HG02623 (cell line): ENCODE data around the gene PDE4D.
"Not testable (repeated sequence)": the region's sequence is repeated elsewhere in the genome, so short reads cannot be mapped to it uniquely, and the experiment has no call there.

Source experiments
- ATAC-seq: cut with Tn5 transposase; IDR thresholded peaks from one replicate; pipeline ENCODE4 v1.9.1; 2021; ENCODE audit warnings: moderate library complexity; ENCODE audit not compliant: unreplicated experiment

The PDE4D gene

DNA sequence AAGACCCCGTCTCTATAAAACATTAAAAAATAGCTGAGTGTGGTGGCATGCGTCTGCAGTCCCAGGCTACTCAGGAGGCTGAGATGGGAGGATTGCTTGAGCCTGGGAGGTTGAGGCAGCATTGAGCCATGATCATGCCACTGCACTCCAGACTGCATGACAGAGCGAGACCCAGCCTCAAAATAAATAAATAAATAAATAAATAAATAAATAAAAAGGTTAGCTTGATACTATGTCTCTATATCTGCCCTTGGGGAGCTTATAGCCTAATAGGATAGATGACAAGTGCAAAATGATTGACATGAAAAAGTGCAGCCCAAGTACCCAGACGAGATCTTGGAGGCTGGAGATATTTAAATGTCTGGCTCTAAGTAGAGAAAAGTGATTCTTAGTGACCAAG, 122.6 kb downstream of the PDE4D start:
- no peak for ATAC-seq

DNA sequence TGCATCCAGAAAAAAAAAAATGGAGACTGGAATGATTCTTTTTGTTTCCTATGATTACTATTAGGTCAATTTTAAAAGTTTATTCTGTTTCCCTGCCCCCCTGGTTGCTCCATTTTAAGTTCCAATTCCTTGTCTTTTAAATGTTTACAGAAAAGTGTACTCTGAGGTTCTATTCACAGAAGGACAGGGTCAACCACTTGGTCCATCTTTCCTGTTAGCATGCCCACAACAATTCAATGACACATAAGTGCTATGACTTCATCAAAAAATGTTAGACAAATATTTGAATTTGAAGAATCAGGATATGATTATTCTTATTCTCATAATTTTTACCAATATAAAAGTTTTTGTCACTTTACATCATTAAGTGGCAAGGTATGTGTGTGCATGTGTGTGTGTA, 123.7 kb downstream of the PDE4D start:
- ATAC-seq = no peak

DNA sequence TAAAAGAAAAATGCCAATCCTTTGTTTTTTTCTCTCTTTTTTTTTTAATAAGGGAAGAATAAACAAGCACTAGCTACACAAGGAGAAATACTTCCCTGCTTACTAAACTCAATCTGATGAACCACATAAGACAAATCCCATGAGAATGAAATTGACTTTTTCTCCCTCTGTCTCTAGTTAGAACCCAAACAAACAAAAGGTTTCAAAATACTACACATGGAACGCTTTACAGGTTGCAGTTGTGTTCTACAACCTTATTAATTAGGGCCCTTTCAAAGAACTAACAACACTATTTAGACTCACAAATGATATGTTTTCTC, 124.5 kb downstream of the PDE4D start:
- no peak for ATAC-seq

DNA sequence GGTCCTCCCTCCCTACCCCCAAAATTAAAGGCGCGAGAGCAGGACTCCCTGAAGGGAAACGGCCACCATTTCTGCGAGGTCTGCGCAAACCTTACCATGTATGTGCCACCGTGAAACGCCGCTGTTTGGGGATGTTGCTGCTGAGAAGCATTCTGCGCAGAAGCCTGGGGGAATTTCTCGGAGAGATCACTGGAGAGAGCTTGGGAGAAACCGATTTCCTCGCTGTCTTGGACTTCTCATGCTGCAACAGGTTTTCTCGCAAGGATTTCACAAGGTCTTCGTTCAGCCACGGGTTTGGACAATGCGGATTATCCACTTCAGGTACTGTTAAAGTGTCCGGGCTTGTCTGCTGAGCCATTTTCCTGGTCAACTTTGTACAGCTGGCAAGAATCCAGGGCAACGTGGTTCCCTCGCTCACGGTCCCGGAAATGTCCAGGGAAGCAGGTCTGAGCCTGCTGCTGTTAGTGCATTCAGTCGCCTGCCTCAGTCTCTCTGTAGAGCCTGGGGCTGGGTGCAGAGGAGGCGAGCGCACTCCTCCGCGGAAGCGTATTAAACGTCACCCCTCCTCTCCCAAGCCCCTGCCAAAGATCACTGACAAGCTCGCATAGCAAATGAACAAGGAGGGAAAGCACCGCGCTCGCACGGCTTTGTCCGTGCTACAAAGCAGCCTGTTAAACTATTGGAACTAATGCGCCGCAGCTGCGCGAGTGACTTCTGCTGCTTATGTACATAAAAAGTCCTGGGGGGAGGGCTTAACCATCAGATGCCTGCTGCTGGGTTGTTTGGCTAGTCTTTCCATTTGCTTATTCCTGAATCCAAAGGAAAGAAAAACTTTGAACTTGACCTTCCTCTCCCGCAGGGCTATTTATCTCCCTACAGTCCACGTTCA, 125.1 kb downstream of the PDE4D start:
- ATAC-seq = no peak

DNA sequence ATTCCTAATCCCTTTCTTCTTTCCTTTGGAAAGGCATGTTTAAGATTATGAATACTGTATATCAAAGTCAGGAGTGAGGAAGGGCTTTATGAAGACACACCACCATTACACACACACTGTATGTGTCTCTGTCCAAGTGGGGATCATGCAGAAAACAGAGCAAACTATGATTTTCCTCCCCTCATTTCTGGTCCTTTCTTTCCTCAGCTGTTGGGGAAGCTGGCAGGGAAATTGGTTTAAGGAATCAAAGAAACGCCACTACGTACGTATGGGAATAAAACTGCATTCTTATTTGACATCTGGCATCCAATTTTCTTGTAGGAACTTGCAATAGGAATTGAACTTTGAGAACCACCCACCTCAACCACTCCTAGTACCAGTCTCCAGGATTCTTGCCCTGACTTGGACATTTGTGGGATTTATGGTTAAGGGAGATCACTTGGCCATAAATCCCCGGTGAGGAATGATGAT, 125.8 kb downstream of the PDE4D start:
- ATAC-seq = no peak

DNA sequence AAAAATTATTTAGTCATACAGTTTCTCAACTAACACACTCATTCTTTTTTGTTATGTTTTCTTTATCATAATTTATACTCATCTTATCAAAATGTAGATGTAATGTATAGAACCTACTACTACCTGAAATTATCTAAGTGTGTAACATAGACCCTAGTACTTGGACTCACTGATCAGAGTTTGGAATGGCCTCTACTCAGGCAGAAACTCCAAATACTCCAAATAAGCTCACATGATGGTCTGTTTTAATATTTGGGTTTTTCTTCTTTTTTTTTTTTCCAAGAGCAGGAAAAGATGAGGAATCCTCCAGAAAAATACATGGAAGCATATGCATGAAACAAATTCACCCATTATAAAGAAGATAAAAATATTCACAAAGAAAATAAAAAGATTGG, 126.3 kb downstream of the PDE4D start:
- no peak for ATAC-seq

DNA sequence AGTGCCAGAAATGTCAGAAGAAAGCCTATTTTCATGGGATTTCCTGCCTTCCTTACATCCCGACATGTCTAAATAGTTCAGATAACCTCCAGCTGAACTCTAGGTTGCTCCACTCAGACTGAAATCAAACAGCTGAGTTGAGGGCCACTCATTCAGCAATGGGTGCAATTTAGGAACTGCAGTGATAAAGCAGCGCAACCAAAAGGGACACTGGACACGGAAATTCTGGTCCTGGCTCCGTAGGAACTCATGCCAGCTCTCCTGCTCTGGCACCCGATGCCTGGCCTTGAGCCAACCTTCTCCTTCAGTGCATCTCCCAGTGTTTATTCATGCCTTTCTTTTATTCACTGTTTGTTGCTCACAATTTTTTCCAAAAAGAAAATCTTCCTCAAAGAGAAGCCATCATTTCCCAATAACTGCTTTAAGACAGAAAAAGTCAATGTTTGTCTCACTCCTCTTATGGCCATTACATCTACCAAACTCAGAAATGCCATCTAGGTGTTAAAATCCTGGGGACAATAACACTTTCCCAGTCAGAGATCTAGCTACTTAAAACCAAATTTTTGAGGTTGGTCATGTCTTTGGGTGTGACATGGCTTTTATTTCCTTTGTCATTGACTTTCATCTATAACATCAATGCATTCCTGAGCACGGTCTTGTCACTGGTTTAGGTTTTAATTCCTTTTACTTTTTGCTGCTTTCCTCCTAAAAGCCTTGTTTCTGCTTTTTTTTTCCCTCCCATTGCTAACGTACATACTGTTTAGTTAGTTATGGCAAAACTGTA, 126.9 kb downstream of the PDE4D start:
- ATAC-seq = no peak

DNA sequence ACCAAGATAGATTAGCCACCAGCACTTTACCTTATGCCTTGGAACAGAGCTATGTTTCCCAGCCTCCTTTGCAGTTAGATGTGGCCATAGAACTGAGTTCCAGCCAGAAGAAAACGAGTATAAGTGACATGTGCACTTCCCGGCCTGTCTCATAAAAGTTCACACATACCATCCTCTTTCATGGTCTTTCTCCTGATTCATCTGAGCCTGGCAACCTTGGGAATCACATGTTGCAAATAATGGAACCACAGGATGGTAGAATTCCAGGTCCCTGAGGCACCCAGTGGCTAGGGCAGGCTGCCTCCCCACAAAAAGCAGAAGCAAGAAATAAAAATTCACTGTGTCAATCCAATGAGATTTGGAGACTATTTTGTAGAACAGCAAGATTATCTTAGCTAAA, 128.1 kb downstream of the PDE4D start:
- ATAC-seq = no peak

DNA sequence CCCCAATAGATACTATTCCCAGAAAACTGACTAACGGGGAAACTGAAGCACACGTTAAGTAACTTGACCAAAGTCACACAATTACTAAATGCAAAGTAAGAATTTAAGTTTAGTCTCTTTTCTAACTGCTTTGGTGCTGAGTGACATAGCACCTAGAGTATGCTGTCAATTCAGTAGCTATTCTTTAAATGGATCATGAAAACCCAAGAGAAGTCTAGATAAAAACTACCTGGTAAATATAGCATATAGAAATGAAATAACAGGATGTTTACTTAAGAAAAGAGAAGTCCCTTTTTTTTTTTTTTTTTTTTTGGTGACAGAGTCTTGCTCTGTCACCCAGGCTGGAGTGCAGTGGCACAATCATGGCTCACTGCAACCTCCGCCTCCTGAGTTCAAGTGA, 129.2 kb downstream of the PDE4D start:
- ATAC-seq = no peak

DNA sequence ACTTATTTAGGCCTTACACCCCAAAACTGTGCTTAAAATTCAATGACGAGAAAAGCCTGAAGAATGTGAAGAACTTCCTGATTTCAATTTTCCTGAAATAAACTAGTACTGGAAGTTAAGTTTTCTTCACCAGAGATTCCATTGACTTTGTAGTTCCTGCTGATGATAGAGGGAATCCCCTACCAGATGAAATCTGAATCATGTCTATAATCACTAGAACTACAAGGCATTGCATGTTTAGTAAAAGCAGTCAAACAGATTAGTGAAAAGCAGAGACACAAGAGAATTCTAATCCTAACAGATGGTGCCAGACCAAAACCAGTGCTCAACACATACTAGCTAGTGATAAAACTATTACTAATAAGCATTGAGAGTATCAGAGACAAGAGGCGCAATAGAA, 130.0 kb downstream of the PDE4D start:
- ATAC-seq = no peak

DNA sequence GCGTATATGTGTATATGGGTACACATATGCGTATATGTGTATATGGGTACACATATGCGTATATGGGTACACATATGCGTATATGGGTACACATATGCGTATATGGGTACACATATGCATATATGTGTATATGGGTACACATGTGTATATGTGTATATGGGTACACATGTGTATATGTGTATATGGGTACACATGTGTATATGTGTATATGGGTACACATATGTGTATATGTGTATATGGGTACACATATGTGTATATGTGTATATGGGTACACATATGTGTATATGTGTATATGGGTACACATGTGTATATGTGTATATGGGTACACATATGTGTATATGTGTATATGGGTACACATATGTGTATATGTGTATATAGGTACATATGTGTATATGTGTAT, 131.3 kb downstream of the PDE4D start:
- ATAC-seq = not testable (repeated sequence)

DNA sequence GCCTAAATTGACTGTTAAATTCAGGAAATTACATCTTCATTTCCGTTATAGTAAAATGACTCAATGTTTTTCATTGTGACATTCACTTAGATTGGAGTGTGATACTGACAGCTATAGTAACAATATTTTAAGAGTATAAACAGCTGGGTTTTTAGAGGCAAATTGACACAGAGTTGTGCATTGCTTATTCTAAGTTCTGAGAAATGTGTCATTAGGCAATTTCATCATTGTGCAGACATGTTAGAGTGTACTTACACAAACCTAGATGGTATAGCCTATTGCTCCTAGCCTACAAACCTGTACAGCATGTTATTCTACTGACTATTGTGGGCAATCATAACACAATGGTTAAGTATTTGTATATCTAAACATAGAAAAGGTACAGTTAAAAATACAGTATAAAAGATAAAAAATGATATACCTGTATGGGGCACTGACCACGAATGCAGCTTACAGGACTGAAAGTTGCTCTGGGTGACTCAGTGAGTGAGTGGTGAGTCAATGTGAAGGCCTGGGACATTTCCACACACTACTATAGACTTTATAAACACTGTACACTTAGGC, 132.7 kb downstream of the PDE4D start:
- no peak for ATAC-seq

DNA sequence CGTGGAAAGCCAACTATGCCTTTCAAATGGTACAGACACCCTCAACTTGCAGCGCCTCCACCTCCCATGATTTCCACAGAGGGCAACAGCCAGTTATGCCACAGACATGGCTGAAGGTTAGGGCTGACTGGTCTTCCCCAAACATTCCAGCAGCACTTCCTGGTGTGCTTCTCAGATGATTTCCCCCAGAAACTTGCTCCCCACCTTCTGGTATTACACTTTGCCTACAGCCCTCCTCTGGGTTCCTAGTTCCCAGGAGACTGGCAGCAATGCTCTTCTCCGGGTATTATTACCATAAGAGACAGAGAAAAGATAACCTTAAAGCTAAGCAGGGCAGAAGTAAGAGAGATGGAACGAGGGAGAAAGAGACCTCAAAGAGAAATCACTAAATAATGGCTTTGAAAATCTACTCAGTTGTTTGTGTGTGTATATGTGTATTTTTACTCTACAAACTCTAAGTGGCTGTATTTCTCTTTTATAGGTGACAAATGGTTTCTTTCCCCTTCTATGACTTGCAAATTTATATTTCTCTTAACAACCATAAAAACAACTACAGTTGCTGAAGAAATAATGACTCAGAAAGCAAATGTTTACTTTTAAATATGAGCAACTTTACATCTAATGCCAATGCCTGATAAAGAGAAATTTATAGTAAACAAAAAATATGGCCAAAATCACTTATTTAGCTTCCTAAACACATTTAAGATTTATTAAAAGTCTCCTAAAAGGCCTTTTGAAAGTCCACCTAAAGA, 133.8 kb downstream of the PDE4D start:
- ATAC-seq = no peak

DNA sequence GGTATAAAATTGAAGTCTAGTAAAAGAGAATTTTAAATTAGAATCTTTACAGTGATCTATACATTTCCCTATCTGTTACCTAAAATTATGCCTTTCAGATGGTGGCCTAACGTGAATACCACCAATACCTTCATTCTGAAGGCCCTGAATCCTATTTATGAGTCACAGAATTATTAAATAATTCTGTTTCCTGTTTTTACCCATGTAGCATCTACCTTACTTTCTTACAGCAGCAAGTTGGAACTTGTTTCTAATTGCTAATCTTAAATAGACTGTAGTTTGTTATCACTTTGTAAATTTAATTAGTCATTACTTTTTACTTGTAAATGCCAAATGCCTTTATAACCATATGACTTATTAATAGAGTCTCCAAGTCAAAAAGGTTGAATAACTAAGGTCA, 135.0 kb downstream of the PDE4D start:
- no peak for ATAC-seq

DNA sequence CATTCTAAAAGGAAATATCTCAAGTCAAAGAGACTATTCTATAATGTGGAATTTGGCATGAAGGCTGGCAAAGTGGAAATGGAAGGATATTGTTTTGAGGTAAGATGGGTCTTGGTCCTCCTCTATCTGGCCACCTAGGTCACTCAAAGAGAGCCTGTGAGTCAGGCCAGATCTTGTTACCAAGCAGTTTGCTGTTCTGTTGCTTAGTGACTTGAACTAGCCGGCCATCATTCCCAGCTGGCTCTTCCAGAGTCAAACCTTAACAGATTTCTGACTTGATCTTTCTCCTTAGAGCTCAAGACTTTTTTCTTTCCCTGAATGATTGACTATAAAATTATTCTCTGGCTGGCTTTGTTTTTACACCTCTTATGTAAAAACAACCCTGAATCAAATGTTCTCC, 136.1 kb downstream of the PDE4D start:
- ATAC-seq = no peak

DNA sequence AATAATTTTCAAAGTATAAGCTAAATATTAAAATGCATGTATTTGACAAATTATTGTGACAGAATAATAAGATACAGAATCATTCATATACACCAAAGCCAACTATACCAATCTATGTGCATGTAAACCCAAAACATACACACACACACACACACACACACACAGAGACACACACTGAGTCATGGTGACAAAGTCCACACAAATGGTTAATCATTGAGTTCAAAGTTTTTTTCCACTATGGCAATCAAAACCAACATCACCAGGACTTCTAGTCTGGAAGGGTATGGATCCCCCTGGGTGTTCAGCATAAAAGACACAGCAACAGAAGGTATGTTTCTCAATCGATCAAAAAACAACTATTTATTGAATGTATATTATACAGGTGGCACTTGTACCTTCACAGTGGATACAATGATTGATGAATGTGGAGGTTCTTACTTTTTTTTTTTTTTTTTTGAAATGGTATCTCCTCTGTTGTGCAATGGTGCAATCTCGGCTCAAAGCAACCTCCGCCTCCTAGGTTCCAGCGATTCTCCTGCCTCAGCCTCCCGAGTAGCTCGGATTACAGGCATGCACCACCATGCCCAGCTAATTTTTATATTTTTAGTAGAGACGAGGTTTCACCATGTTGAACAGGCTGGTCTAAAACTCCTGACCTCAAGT, 137.0 kb downstream of the PDE4D start:
- ATAC-seq = no peak

DNA sequence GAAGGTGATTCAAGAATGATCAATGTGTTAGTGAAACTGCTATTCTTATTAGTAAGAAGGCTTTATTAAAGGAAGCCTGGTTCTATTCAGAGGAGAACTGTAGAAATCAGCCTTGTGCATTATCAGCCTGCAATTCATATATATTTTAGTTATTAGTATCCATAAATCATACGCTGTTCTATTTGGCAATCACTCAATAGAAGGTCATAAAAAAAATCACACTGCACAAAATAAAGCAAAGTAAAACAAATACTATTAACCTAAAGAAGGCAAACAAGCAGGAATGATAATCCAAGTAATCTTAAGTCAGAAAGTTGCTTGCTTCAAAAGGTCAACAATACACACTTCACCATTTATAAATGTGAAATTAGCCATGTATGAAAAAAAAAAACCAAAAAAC, 138.1 kb downstream of the PDE4D start:
- ATAC-seq = no peak

DNA sequence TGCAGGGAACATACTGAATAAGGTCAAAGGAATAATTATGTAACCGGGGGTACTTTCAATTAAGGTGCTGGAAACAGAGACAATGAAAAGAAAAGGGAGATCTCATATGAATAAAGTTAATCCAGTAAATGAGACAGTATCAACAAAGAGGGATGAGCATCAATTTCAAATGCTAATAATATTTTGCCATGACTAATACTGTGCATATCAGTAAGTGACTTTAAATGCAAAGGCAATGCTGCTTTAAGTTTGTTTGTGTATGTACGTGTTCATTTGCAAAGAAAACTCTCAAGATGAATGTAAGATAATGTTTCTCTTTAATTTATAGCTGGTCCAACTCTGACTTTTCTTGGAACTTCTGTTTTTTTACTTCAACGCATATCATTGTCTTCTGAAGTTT, 139.9 kb downstream of the PDE4D start:
- ATAC-seq = no peak

DNA sequence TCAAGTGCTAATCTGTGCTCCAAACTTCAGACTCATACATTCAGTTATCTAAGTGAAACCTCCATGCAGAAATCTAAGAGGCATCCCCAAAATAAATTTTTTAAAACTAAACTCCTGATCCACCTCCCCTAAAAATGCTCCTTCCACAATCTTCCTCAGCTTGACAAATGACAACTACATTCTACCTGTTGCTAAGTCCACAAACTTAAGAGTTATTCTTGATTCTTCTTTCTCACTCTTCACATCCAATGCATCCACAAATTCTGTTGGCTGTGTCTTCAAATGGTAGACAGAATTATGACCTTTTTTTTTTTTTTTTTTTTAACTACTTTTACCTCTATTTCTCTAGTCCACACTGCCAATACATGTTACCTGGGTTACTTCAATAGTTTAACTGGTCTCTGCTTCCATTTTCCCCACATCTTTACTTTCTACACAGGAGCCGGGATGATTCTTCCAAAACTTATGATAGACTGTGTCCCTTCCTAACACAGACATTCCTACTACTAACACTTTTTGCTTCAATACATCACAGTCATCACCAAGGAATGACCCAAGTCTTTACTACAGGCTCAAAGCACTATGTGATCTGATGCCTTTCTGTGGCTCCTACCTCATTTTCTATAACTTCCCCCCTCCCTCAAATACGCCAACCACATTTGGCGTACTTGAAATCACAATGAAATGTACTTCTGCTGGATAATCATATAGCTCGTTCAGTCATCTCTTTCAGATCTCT, 143.6 kb downstream of the PDE4D start:
- ATAC-seq = no peak

DNA sequence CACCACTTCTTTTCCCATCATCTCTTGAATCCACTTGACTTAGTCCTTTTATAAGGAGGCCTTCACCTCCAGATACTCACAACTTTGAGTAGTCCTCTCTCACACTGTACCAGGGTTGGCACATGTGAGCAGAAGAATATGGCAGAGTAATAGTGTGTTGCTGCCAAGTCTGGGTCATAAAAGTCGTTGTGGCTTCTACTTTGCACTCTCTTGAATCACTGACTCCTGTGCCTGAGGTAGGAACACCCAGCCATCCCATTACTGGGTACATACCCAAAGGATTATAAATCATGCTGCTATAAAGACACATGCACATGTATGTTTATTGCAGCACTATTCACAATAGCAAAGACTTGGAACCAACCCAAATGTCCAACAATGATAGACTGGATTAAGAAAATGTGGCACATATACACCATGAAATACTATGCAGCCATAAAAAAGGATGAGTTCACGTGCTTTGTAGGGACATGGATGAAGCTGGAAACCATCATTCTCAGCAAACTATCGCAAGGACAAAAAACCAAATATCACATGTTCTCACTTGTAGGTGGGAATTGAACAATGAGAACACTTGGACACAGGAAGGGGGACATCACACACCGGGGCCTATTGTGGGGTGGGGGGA, 145.4 kb downstream of the PDE4D start:
- not testable (repeated sequence) for ATAC-seq
